ENCODE data around the gene LRP1B.

Gene LRP1B

GRCh38 chr2:140589273-140589672 lies 1541.5 kb downstream of the LRP1B start:
- no peak for TF ChIP-seq FOXM1 (IDR thresholded peaks at IDR 0.05; ENCODE audit: borderline replicate concordance, low read depth)
- TF ChIP-seq CEBPB (IDR thresholded peaks at IDR 0.05): no peak
- no peak for TF ChIP-seq NFIC (IDR thresholded peaks at IDR 0.05)
- no peak for TF ChIP-seq TEAD4 (IDR thresholded peaks at IDR 0.05)
- TF ChIP-seq TCF12 (IDR thresholded peaks at IDR 0.05; ENCODE audit: low read depth): no peak
- TF ChIP-seq TAF1 (IDR thresholded peaks at IDR 0.05; ENCODE audit: low read depth): no peak
- TF ChIP-seq YY1 (IDR thresholded peaks at IDR 0.05; ENCODE audit: low read depth): no peak
- TF ChIP-seq REST (IDR thresholded peaks at IDR 0.05; ENCODE audit: low read depth): no peak
- TF ChIP-seq CREB1 (IDR thresholded peaks at IDR 0.05; ENCODE audit: low read depth): no peak

DNA sequence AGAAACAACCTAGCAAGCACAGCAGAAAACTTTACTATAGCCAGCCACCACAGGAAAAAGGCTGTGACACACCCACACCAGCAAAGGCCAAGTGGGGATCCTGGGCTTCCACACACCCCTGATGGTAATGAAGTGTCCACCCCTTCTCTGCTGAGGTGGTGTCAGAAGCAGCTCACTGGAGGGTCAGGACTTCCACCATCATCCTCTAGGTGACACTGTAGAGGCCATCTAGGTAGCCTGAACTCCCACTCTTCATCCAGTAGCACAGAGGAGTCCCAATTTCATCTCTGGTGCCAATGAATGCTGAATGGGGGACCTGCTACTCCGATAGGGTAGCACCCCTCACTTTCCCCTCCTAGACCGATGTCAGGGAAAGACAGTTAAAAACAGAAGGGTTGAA lies 1544.4 kb downstream of the LRP1B start:
- TF ChIP-seq FOXM1 (IDR thresholded peaks at IDR 0.05; ENCODE audit: borderline replicate concordance, low read depth) (no peak), RAD21 (IDR thresholded peaks at IDR 0.05; ENCODE audit: low read depth) (peak; percentile 60), EP300 (IDR thresholded peaks at IDR 0.05; ENCODE audit: borderline replicate concordance) (no peak), NFIC (IDR thresholded peaks at IDR 0.05) (no peak), ZBTB7A (IDR thresholded peaks at IDR 0.05; ENCODE audit: low read depth) (no peak)

DNA sequence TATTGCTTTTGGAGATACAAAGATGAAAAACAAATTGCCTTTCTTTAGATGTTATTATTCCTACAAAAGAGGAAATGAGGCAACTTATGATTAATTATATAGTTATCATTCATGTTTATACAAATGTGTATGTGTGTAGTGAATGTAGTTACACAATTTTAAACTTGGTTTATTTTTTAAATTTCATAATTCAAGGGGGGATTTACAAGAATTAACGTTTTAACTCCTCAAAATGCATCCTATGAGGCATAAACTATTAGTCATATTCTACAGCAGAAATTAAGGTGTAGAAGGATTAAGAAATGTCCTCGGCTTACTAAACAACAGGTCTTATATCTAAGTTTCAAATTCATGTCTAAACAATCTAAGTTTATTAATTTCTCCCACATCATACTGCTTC lies 1545.8 kb downstream of the LRP1B start:
- TF ChIP-seq TEAD4 (IDR thresholded peaks at IDR 0.05) (no peak), NFIC (IDR thresholded peaks at IDR 0.05) (no peak), CREB1 (IDR thresholded peaks at IDR 0.05; ENCODE audit: low read depth) (no peak), EP300 (IDR thresholded peaks at IDR 0.05; ENCODE audit: borderline replicate concordance) (no peak), ZBTB7A (IDR thresholded peaks at IDR 0.05; ENCODE audit: low read depth) (no peak), YY1 (IDR thresholded peaks at IDR 0.05; ENCODE audit: low read depth) (no peak), TAF1 (IDR thresholded peaks at IDR 0.05; ENCODE audit: low read depth) (no peak), CEBPB (IDR thresholded peaks at IDR 0.05) (no peak), MAX (IDR thresholded peaks at IDR 0.05) (no peak), FOXM1 (IDR thresholded peaks at IDR 0.05; ENCODE audit: borderline replicate concordance, low read depth) (no peak), USF1 (IDR thresholded peaks at IDR 0.05) (no peak), TCF12 (IDR thresholded peaks at IDR 0.05; ENCODE audit: low read depth) (no peak)

- TF ChIP-seq MAX (IDR thresholded peaks at IDR 0.05) (no peak), TCF12 (IDR thresholded peaks at IDR 0.05; ENCODE audit: low read depth) (no peak), RAD21 (IDR thresholded peaks at IDR 0.05; ENCODE audit: low read depth) (no peak), REST (IDR thresholded peaks at IDR 0.05; ENCODE audit: low read depth) (no peak), USF1 (IDR thresholded peaks at IDR 0.05) (no peak), NFIC (IDR thresholded peaks at IDR 0.05) (no peak), CREB1 (IDR thresholded peaks at IDR 0.05; ENCODE audit: low read depth) (no peak), YY1 (IDR thresholded peaks at IDR 0.05; ENCODE audit: low read depth) (no peak)
Measured at GRCh38 chr2:140584471-140584870, 1546.3 kb downstream of the LRP1B start.

- TF ChIP-seq TAF1 (IDR thresholded peaks at IDR 0.05; ENCODE audit: low read depth) (no peak), MAX (IDR thresholded peaks at IDR 0.05) (no peak)
Measured at GRCh38 chr2:140580532-140581151, 1550.2 kb downstream of the LRP1B start.

GRCh38 chr2:140577453-140577852 lies 1553.4 kb downstream of the LRP1B start:
- TF ChIP-seq TEAD4 (IDR thresholded peaks at IDR 0.05) (no peak), FOXM1 (IDR thresholded peaks at IDR 0.05; ENCODE audit: borderline replicate concordance, low read depth) (no peak), TAF1 (IDR thresholded peaks at IDR 0.05; ENCODE audit: low read depth) (no peak), USF1 (IDR thresholded peaks at IDR 0.05) (no peak), EGR1 (IDR thresholded peaks at IDR 0.05) (no peak)

All from Ishikawa (cell line).